PC-9 (cell line): ENCODE data around the gene CHIT1.
"Not testable (repeated sequence)": the region's sequence is repeated elsewhere in the genome, so short reads cannot be mapped to it uniquely, and the experiment has no call there.

Source experiments
- EZH2 ChIP-seq: fragments of 200-600 bp; sonication (generic); IDR thresholded peaks from 2 replicates; pipeline ENCODE4 v1.8.0; 2017; ENCODE audit warnings: antibody characterized with exemption, low read depth
- TF ChIP-seq, protein P1 (sequence below): fragments of 200-600 bp; sonication (generic); conservative IDR thresholded peaks from 2 replicates; pipeline ENCODE4 v1.6.1; 2017; ENCODE audit warnings: mixed run types, antibody characterized with exemption, mild to moderate bottlenecking, moderate library complexity

DNA sequence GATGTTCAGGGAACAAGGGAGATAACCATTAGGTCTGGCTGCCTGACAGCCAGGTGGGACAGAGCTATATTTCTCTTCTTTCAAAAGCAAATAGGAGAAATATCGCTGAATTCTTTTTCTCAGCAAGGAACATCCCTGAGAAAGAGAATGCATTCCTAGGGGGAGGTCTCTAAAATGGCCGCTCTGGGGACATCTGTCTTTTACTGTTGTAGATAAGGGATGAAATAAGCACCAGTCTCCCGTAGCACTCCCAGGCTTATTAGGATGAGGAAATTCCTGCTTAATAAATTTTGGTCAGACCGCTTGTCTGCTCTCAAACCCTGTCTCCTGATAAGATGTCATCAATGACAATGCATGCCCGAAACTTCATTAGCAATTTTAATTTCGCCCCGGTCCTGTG, 5.4 kb upstream of the CHIT1 start:
- TF ChIP-seq, protein P1, sequence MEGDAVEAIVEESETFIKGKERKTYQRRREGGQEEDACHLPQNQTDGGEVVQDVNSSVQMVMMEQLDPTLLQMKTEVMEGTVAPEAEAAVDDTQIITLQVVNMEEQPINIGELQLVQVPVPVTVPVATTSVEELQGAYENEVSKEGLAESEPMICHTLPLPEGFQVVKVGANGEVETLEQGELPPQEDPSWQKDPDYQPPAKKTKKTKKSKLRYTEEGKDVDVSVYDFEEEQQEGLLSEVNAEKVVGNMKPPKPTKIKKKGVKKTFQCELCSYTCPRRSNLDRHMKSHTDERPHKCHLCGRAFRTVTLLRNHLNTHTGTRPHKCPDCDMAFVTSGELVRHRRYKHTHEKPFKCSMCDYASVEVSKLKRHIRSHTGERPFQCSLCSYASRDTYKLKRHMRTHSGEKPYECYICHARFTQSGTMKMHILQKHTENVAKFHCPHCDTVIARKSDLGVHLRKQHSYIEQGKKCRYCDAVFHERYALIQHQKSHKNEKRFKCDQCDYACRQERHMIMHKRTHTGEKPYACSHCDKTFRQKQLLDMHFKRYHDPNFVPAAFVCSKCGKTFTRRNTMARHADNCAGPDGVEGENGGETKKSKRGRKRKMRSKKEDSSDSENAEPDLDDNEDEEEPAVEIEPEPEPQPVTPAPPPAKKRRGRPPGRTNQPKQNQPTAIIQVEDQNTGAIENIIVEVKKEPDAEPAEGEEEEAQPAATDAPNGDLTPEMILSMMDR, result not testable (repeated sequence)
- not testable (repeated sequence) for TF ChIP-seq EZH2
